ENCODE results near the gene TCF7L2.

TCF7L2 gene

DNA sequence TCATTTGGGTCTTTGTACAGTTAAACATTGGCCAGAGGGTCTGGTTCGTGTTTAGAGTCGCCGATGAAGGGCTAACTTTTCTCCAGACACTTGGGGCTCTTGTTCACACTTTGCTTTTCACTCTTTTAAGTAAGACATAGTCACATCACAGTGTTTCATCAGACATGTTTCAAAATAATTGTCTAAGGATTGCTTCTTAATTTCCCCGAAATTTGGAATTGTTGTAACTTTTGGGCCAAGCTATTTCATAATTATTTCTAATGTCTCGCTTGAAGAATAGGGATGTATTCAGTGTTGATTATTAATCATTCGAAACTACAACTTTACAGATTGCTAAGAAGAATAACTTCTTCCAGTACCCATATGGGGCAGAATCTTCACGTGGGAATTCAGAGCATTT is 92.8 kb downstream of the TCF7L2 start:
- no peak for DNase-seq

DNA sequence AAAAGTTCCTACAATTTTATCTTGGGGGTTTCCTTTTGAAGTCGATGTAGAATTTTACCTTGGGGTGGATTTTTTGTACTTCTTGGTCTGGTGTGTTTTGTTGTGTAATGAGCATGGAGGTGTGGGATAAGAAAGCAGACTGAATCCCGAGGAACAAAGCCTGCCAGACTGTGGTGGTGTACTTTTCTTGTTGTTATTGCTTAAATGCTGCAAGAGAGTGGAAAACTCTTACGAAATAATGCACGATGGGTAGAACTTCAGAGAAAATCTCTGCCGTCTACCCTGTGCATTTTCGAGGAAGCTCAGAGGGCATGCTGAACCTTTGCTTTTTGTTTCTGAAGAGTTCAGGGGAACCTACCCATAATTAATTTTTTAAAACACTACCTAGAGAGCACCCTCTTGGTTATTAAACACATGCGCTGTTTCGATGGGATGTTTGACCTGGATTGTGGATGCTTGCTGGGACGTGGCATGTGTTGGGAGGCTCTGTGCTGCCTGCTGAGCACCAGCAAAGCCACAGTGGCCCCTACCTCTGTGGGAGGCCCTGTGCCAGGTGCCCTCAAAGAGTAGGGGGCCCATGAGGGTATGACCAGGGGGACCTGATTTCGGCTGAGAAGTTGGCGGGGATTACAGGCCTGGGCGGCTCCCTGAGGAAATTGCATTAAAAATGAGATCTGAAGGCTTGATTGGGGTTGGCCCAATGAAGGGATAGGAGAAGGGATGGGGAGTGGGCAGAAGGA is 94.1 kb downstream of the TCF7L2 start:
- no peak for DNase-seq

DNA sequence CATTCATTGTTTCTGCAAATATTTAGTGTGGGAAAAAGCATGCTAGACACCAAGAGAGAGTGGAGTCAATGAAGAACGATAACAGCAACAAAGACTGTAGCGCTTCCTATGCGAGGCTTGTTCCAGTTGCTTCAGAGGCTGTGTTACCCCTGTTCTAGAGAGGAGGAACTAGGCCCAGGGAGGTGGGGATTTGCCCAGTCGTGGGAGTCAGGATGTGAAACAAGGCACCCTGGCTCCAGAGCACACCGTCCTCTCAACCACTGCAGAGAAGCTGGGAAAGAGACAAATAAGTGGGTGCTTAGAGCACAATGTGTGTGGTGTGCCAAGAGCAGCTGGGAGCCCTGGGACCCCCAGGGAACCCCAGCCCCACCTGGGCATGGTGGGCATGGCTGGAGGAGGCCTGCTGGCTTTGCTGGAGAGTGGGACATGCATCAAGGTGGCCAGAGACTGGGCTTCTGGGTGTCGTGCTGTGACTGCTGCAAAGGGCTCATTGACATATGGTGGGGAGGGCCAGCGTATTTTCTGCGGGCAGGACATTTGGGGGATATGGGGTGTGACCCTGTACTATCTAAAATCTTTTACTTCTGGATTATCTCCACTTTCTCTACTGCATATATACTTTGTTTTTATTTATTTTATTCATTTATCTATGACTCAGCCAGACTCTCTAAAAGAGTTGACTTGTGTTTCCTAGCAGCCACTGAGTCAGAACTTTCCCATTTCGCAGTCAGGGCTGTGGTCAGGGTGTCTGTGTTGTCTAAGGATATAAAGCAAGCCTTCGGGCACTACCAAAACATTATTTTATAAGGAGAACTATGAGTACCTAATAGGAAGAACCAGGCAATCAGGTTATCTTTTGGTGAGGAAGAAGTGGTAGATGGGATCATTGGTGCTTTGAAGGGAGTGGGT is 95.4 kb downstream of the TCF7L2 start:
- no peak for DNase-seq

DNA sequence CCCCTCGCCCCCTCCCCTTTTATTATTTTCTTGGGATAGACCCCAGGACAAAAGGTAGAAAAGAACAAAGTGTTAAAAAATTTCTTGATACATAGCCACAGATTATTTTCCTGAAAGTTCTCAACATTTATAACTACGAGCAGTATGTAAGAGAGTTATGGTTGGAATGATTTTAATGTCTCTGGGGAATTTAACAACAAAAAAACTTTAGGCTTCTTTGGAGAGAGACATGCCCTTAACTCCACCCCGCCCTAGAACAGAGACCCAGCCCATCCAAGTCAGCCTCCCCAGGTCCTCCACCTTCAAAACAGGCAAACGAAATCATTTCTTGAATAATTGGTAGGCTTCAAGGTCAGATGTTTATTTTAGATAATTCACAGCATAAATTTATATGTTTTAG is 97.1 kb downstream of the TCF7L2 start:
- DNase-seq = no peak

DNA sequence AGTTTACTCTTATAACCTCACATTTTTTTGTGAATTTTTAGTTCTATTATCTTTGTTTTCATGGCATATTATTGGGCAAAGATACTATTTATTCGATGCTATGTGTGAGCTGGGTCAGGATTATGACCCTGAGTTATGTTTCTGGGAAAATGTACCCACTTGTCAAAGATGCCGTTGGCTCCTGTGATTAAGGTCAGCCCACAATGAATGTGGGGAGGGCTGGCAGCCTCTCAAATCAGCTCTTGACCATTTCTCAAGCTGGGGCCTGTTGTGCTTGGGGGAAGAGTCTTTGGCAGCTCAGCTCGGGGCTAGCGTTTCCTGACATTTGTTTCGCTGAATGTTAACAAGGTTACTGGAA is 97.5 kb downstream of the TCF7L2 start:
- DNase-seq = peak in 9 of 56 donors; percentile 5 to 35 (median 10)

DNA sequence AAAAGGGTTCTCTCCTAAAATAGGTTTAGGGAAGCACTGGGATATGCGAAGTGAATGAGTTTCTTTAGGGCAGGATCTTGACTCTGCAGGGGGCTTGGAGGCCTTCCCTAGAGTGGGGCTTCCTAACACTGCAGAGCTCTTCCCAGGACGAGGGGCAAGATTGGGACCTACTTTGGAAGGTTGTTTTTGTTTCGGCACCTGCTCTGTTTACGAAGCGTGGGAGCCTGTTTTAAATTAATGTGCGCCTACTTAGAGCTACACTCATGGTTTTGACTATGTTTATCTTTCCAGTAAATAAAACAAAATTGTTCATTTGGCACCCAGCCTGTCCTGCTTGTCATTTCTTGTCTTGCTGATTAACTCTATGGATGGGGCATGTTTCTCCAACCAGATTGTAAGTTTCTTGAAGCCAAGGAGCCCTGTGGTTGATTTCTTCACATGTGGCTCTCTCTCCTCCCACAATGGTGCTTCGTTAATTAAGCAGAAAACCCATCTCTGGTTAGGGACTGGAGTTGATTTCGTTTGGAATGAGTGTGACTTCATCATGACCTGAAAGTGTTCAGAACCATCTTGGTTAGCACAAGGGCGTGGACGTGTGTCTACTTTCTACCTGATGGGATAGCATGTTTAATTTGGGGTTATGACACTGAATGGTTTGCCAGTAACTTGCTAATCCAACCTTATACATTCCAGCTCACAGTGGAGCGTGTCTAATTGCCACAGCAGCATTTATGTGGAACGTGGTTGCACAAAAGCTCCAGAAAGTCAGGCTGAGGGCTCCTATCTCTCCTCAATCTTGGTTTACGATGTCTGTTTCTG is 98.1 kb downstream of the TCF7L2 start:
- no peak for DNase-seq

DNA sequence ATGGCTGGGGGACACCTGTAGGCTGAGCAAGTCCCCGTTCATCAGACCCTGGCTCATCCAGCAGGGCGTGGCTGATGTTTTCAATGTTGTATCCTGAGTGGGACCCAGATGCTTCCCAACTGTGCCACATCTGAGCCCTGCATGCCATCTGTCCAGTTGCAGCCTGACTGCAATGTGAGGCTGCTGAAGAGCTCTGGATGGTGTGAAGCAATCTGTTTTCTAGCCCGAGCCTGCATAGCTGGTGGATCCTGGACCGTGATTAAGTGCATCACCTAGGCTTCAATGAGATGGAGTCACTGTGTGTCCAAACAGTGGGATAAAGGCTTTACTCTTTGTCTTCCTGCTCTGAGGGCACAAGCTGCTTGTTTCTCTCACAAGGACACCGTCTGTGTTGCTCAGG is 99.8 kb downstream of the TCF7L2 start:
- DNase-seq = no peak

DNA sequence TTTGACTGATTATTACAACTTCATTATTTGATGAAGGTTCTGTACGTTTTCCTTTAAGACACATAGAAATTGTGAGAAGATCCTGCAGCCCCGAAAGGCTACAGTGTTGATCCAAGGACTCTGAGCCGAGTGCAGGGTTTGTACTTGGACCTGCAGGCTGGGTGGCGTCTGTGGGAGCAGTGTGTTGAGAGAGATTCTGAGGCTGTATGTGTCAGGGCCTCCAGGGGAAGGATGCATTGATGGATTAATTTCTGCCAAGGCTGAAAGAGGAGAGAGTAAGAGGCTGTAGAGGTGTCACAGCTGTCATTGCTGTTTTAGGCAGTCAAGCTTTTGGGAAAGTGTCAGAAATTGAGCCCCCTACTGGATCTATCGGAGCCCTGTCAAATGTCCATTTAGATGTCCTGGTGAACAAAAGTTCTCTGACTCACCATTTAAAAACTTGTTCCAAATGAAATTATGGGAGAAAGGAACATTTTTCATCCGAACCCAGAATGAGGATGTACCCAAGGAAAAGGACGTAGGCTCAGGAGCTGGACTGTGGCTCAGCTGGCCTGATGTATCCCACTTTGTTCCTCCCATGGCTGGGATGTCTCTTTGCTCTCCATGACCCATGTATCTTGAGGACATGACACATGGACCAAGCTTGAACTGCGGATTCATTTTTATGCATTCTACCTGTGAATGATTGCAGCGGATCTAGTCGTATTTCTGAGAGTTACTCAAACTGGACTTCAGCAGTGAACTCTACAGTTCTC is 102.2 kb downstream of the TCF7L2 start:
- peak in 1 of 56 donors; percentile 4 for DNase-seq

DNA sequence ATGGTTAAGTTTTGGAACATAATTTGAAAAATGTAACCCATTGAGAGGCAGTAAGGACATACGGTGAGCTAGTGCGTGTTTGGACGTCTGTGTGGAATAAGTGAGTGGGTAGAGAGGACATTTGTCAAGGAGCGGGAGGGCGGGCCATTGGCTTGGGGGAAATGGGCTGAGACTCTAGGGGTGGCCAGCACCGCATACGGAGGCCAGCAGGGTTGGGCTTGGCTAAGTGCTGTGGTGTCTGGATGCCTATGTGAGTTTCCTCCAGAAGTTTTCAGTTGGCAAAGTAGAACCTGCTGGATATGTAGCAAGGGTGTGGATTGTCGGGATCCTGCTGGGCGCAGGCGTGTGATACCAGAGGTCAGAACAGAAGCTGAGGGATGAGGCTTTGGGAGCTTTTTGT is 103.0 kb downstream of the TCF7L2 start:
- no peak for DNase-seq

DNA sequence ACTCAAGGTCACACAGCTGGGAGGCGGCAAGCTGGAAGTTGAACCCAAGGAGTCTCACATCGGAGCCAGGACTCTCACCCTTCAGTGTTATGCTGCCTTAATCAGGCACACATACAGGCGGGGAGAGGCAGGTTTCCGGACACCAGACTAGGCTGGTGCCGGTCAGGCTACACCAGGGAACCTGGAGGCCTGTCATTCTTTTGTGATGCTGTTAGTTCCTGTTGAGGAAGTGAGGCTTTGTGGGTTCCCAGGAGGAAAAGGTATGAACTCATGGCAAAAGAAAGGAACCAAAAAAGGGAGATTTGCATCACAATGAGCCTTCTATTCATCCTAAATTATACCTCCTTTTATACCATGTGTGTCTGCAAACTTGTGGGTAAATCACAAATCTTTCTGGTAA is 103.8 kb downstream of the TCF7L2 start:
- no peak for DNase-seq

DNA sequence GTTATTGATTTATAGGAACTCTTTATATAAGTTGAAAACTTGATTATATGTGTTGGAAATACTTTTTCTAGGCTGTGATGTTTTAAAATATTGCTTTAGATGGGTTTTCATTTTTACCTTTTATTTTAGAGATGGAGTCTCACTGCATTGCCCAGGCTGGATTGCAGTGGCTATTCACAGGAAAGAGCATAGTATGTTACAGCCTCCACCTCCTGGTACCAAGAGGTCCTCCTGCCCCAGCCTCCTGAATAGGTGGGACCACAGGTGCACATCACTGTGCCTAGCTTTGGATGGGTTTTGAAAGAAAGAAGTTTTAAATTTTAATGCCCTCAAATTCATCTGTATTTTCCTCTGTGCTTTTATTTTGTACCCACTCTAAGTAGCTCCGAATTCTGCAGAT is 105.4 kb downstream of the TCF7L2 start:
- no peak for DNase-seq

DNA sequence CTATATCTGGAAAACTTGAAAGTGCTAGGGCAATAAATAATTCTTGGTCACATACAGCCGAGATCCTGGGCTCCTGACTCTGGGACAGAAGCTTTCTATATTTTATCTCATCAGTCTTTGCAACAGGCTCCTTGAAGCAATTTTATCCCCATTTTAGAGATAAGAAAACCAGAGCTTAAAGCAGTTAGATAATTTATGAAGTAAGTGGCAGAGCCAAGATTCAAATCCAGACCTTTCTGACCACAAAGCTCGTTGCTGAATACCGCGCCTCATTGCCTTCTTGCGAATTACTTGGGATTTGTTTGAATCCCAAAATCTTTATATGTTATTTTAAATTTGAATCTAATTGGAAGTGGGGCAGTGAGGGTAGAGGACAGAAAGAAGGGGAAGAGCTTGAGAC is 106.0 kb downstream of the TCF7L2 start:
- no peak for DNase-seq

DNA sequence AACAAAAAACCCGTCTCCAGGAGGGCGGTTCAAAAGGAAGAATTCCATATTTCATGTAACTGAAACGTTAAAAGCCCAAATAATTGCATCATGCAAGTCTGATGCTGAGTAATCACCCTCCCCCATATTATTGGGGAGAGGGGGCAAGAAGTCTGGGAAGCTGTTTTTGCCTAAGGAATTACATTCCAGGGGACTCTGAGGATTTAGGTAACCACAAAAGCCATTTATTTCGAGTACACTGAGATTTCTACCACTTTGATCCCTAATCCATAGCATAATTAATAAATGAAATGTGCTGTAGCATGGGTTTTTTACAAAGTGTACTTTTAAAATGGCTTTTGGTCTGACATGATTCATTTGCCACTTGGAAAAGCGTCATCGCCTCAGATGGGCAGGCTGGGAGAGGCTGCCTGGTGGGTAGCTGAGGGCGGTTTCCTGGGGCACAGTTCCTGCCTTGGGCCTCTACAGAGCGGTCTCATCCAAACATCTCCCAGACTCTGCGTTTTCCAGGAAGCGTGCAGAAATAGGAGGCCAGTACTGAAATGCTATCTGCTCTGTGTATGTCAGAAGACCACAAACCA is 106.5 kb downstream of the TCF7L2 start:
- DNase-seq = no peak

DNA sequence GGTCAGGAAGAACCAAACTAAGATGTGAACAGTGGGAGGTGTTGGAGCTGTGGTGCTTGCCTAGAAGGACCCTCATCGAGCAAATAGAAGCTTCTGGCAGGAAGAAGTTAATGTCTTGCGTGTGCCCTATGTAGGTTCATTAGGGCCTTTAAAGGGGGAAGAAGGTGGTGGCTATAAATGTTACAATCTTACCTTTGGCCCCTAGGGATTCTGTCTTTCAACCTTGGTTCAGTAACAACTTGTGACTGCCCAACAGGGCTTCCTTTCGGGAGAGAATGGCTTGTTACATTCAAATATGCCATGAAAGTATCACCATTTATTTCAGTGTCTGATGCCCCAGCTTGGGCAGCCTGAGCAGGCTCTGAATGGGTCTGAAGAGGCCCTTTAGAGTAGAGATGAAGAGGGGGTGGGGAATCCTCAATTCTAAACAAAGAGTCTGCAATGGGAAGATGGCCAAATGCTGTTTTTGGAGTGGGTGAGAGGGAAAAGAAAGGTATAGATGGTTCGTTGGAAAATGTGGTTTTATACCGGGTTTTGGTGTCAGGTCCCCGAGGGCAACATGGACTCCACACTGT is 108.0 kb downstream of the TCF7L2 start:
- no peak for DNase-seq

DNA sequence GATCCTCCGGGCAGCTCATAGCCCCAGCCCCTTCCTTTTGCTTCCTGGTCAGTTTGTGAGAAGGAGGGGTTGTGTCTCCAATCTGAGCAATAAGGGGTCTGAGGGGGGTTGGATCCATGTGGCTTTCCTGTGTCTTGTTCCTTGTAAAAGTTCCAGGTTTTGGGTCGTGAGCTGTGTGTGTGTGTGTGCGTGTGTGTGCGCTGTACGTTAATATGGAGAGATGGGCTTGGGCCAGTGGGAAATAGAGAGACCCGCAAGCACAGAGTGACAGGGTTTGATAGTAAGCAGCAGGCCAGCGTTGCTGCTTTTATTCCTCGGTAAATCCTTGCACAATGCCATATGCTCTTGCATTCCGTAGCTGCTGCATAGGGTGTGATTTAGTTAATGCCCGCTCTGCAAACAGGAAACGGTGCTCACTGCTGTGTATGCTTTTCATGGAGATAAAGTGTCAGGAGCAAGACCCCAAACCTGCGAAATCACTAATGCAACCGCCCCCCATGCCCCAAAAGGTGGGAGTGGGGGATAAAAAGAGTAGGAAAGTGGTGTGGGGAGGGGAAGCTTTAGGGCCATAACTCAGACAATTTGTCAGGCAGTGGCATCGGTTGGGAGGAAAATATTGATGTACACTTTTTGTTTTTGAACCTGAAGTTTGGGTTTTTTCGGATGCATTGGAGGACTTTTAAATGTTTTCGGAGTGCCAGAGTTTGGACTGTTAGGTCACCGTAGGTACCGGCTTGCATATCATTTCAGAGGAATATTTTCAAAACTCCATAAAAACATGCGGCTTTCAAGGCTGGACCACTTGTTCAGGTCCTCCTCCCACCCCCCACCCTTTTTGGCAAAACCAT is 108.7 kb downstream of the TCF7L2 start:
- DNase-seq = peak in 7 of 56 donors; percentile 9 to 52 (median 40)

DNA sequence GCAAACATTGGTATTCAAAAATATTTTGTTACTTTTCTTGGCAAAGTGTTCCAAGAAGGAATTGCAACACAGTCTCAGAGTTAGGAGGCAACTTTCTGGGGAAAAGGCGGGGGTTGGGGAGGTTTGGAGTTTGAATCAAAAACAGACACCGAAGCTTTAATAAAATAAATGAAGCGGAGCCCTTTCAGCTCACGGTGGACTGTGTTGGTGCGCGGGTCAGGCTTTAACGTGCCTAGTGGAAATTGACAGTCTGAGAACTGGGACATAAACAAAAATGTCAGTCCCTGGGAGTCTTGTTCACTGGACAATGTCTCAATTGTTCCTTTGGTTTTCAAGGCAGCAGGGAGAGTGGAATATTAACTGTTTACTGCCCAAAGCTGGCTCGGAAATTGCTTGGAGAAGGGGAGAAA is 109.3 kb downstream of the TCF7L2 start:
- DNase-seq = peak in 42 of 56 donors; percentile 8 to 69 (median 32)

DNA sequence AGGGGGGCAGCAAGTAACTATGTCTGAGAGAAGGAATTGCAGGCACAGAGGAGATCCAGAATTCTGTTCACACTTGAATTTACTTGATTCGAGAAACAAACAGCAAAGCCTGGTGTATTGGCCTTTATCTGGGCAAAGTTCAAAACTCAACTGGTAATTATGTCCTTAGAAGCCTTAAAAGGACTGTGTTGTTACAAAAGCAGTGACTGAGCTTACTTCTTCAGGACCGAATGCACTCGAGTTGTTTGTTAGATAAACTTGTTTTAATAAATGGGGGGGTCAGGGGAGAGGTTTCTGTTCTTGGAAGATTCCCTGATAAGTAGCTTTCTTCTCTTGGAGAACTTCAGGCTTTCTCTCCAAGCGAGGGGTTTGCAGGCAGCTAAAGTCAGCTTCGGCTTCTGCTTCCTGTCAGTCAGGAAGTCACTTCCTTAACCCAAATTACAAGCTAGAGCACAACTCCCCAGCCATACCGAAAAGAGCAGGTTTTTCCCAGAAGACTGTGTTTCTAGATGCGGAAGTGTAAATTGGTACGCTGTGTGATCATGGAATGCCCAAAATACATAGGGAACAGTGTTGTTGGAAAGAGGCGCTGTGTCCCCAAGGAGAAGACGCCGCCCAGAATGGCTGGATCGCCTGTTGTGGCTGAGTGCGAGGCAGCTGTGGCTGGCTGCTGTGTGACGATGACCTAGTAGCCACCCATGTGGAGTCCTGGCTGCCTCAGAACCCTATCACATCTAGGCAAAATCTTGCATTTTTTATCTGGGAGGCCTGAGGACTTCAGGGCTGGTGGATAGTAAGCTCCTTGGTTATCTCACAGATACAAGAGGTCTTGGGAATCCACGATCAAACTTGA is 110.4 kb downstream of the TCF7L2 start:
- DNase-seq = peak in 36 of 56 donors; percentile 5 to 60 (median 25)

DNA sequence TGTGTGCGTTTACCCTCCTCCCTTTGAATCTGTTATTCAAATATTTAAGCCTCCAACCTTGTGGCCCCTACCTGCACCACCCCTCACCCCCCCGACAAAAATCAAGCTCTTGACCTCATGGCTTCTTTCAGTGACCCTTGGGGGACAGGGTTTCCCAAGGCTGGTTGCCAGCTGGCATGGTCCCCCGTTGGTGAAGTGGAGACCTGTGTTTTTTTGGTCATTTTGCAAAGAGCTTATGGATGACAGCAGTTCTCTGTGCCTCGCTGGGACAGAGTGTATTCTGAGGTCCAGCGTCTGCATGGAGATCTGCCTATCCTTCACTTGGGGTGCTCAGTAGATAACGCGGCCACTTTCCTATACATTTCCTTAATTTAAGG is 111.0 kb downstream of the TCF7L2 start:
- DNase-seq = no peak
